Neural progenitor cell (in vitro differentiated cells): ENCODE measurements around the gene CKAP2L. TPM values are rescaled to one million over a fixed set of nuclear protein-coding genes. Genes with fewer than 3 reads are reported as not detected.

Experiments
- DNase-seq: peaks from one replicate; pipeline ENCODE4 v3.0.0-alpha.2; 2016; ENCODE audit warnings: low spot score
- H2AFZ ChIP-seq: fragments of 200-600 bp; sonication (generic); replicated peaks from 2 replicates; pipeline ENCODE4 v1.6.1; 2016; ENCODE audit warnings: antibody characterized with exemption
- H3F3A ChIP-seq: fragments of 200-600 bp; sonication (generic); 2 replicates; pipeline ENCODE4 v1.6.1; 2016; ENCODE audit warnings: antibody characterized with exemption, low read depth
- H3K27ac ChIP-seq: fragments of 200-600 bp; sonication (generic); 2 replicates; pipeline ENCODE4 v1.5.1; 2016; ENCODE audit warnings: mild to moderate bottlenecking
- H3K27me3 ChIP-seq: fragments of 200-600 bp; sonication (generic); 2 replicates; pipeline ENCODE4 v1.6.1; 2016; ENCODE audit warnings: mild to moderate bottlenecking, moderate library complexity
- H3K36me3 ChIP-seq: fragments of 200-600 bp; sonication (generic); 2 replicates; pipeline ENCODE4 v1.5.1; 2016
- H3K4me1 ChIP-seq: fragments of 200-600 bp; sonication (generic); 2 replicates; pipeline ENCODE4 v1.6.1; 2016; ENCODE audit warnings: mixed run types
- H3K4me2 ChIP-seq: fragments of 200-600 bp; sonication (generic); 2 replicates; pipeline ENCODE4 v1.6.1; 2016
- H3K4me3 ChIP-seq: fragments of 200-600 bp; sonication (generic); 2 replicates; pipeline ENCODE4 v1.5.1; 2016
- H3K79me2 ChIP-seq: fragments of 200-600 bp; sonication (generic); 2 replicates; pipeline ENCODE4 v1.6.1; 2016; ENCODE audit warnings: low read depth
- H3K9ac ChIP-seq: fragments of 200-600 bp; sonication (generic); 2 replicates; pipeline ENCODE4 v1.6.1; 2016
- H3K9me3 ChIP-seq: fragments of 200-600 bp; sonication (generic); 2 replicates; pipeline ENCODE4 v1.5.1; 2016; ENCODE audit warnings: low read depth
- H4K20me1 ChIP-seq: fragments of 200-600 bp; sonication (generic); 2 replicates; pipeline ENCODE4 v1.6.1; 2016; ENCODE audit warnings: low read depth
- H3K27ac Mint-ChIP-seq: 3 replicates; pipeline ENCODE4 v1.8.0; 2021; ENCODE audit warnings: mixed read lengths
- H3K27me3 Mint-ChIP-seq: 2 replicates; pipeline ENCODE4 v1.8.0; 2022; ENCODE audit warnings: low read depth, mild to moderate bottlenecking, inconsistent platforms, moderate library complexity, mixed read lengths; ENCODE audit not compliant: insufficient read depth
- H3K36me3 Mint-ChIP-seq: 3 replicates; pipeline ENCODE4 v1.8.0; 2021; ENCODE audit warnings: mixed read lengths
- H3K4me1 Mint-ChIP-seq: 3 replicates; pipeline ENCODE4 v1.8.0; 2021; ENCODE audit warnings: mixed read lengths
- H3K4me3 Mint-ChIP-seq: 3 replicates; pipeline ENCODE4 v1.8.0; 2021; ENCODE audit warnings: mild to moderate bottlenecking, moderate library complexity, mixed read lengths
- H3K9me3 Mint-ChIP-seq: 3 replicates; pipeline ENCODE4 v1.8.0; 2020; ENCODE audit warnings: mixed read lengths
- CTCF ChIP-seq: fragments of 200-600 bp; sonication (generic); IDR thresholded peaks from 2 replicates; pipeline ENCODE4 v1.5.1; 2017; ENCODE audit warnings: antibody characterized with exemption, mild to moderate bottlenecking
- EZH2 ChIP-seq: fragments of 200-600 bp; sonication (generic); IDR thresholded peaks from 2 replicates; pipeline ENCODE4 v1.6.1; 2017; ENCODE audit warnings: antibody characterized with exemption, mild to moderate bottlenecking, moderate library complexity
- EZH2phosphoT487 ChIP-seq: fragments of 200-600 bp; sonication (generic); IDR thresholded peaks from 2 replicates; pipeline ENCODE4 v1.6.1; 2017; ENCODE audit warnings: antibody characterized with exemption
- total RNA-seq: library from RNA; depleted of rRNA; stranded (reverse); fragments of >200 nt; gene quantifications from 2 replicates; pipeline ENCODE4 v1.2.3, GENCODE V29; 2015; ENCODE audit warnings: low replicate concordance

CKAP2L gene
- total RNA-seq, 1 donor from 2014 or later: 53.7 TPM

GRCh38 chr2:112688086-112688880 is 76.1 kb downstream of the CKAP2L start:
- DNase-seq: no peak
- Histone ChIP-seq H3K27ac (no peak overlapping the region), H4K20me1 (no peaks in the 10 kb centered on the region), H3K4me3 (no peak overlapping the region), H3K4me2 (no peak overlapping the region), H3K27me3 (no peaks in the 10 kb centered on the region), H3K36me3 (no peaks in the 10 kb centered on the region), H3K4me1 (no peaks in the 10 kb centered on the region), H3K9ac (no peak overlapping the region), H2AFZ (no peak overlapping the region), H3K9me3 (no peaks in the 10 kb centered on the region), H3F3A (no peaks in the 10 kb centered on the region), H3K79me2 (no peaks in the 10 kb centered on the region)
- no peaks in the 10 kb centered on the region for H3K36me3 Mint-ChIP-seq
- H3K27me3 Mint-ChIP-seq: peaks cover 2% of the 10 kb centered on the region
- no peak overlapping the region for H3K4me3 Mint-ChIP-seq
- H3K4me1 Mint-ChIP-seq: peaks cover 18% of the 10 kb centered on the region
- no peaks in the 10 kb centered on the region for H3K9me3 Mint-ChIP-seq
- H3K27ac Mint-ChIP-seq: no peak overlapping the region
- TF ChIP-seq EZH2 (no peak), EZH2phosphoT487 (no peak), CTCF (no peak)

GRCh38 chr2:112687522-112687921 is 76.9 kb downstream of the CKAP2L start:
- no peaks in the 10 kb centered on the region for H4K20me1 ChIP-seq
- Mint-ChIP-seq H3K27me3 (peaks cover 2% of the 10 kb centered on the region), H3K9me3 (no peaks in the 10 kb centered on the region), H3K36me3 (no peaks in the 10 kb centered on the region), H3K4me3 (no peak overlapping the region), H3K4me1 (peaks cover 13% of the 10 kb centered on the region), H3K27ac (no peak overlapping the region)
- no peaks in the 10 kb centered on the region for H3K79me2 ChIP-seq
- H3K4me2 ChIP-seq: no peak overlapping the region
- no peak for DNase-seq
- no peak overlapping the region for H3K4me3 ChIP-seq
- H2AFZ ChIP-seq: no peak overlapping the region
- H3K9me3 ChIP-seq: no peaks in the 10 kb centered on the region
- TF ChIP-seq EZH2phosphoT487 (no peak), CTCF (no peak), EZH2 (no peak)
- H3K9ac ChIP-seq: no peak overlapping the region
- H3K27me3 ChIP-seq: no peaks in the 10 kb centered on the region
- H3K36me3 ChIP-seq: no peaks in the 10 kb centered on the region
- H3K4me1 ChIP-seq: no peaks in the 10 kb centered on the region
- no peak overlapping the region for H3K27ac ChIP-seq
- H3F3A ChIP-seq: no peaks in the 10 kb centered on the region

Other genes starting within 250 kb of the CKAP2L start
- gene POLR1B, start 222.1 kb downstream of the CKAP2L start, total RNA-seq: 20.1 and 20.5 TPM in 2 replicates
- 12.9 and 17.5 TPM in 2 replicates for gene CHCHD5, start 180.0 kb downstream of the CKAP2L start, total RNA-seq
- gene SLC20A1, start 118.7 kb downstream of the CKAP2L start, total RNA-seq: 46.1 and 61.1 TPM in 2 replicates
- not detected in 2 replicates for gene NT5DC4, start 43.6 kb downstream of the CKAP2L start, total RNA-seq
- 1.3 and 3.2 TPM in 2 replicates for gene IL1A, start 19.9 kb upstream of the CKAP2L start, total RNA-seq
- not detected in 2 replicates for gene IL1B, start 72.2 kb upstream of the CKAP2L start, total RNA-seq
- 0.93 TPM in 1 of 2 replicates, not detected in the other for gene IL37, start 146.6 kb upstream of the CKAP2L start, total RNA-seq
- gene IL36G, start 213.4 kb upstream of the CKAP2L start, total RNA-seq: 0.59 and 1.3 TPM in 2 replicates
- gene IL36A, start 240.8 kb upstream of the CKAP2L start, total RNA-seq: not detected in 2 replicates